IPS-18c (cell line): Measurements from ENCODE around the gene DENND2A.

Experiments
- H3K4me3 ChIP-seq: 2 replicates; pipeline ENCODE4 v1.7.0; 2013; ENCODE audit warnings: low read depth, mild to moderate bottlenecking, low read length, moderate library complexity; ENCODE audit not compliant: insufficient read depth
- H3K9me3 ChIP-seq: one replicate; pipeline ENCODE4 v1.6.1; 2013; ENCODE audit warnings: mild to moderate bottlenecking, low read length, moderate library complexity; ENCODE audit not compliant: control insufficient read depth, insufficient read depth

The DENND2A gene

DNA sequence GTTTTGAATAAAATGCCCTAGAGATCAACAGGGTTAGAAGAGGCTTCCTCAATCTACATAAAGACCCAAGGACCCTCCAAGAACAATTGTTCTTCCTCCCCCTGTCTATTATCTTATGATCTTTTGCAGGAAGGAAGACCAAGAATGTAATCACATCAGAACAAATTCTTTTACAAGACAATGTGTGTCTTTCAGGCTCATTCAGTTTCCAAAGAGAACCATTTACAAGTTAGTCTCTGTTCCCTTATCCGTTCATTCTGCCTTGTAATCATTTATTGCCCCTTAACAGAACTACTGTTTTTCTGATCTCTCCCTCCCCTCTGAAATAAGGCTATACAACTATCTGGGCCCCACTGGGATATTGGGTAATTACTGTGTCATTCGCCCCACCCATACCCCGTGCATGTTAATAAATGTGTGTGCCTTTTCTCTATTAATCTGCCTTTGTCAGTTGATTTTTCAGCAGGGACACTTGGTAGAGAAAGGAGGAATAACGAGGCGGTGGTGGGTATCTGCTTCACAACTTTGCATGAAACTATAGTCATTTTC, 155.6 kb downstream of the DENND2A start:
- Histone ChIP-seq H3K9me3 (no peaks in the 10 kb centered on the region), H3K4me3 (no peak overlapping the region; the same call in 1 of the 2 replicates)

DNA sequence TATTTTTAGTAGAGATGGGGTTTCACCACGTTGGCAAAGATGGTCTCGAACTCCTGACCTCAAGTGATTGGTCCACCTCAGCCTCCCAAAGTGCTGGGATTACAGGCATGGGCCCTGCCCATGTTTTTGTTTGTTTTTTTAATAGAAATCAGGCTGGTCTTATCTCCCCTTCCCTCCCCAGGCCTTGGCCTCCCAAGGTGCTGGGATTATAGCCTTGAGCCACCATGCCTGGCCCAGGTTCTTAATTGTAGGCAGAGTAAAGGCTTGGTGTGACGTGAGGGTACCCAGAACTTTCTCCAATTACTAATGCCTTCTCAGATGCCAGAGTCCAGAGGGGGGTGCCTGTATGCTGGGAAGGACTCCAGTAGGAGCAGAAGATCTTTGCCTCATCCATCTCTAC, 156.1 kb downstream of the DENND2A start:
- H3K4me3 ChIP-seq, result no peak overlapping the region; the same call in 1 of the 2 replicates
- no peaks in the 10 kb centered on the region for H3K9me3 ChIP-seq

DNA sequence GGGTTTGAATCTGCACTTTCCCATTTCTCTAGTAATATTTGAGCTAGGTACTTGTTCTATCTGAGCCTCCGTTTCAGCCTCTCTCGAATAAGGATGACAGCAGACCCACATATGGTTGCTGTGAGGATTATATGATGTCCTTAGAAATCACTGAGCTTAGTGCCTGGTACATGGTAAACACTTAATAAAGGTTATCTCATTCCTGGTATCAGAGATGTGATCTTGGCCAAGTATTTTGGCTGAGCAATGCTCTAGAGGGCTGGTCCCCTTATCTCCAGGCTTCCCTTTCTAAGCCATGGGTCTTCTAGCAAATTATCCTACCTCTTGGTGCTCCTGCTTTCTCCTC, 160.9 kb downstream of the DENND2A start:
- H3K9me3 ChIP-seq, result peaks cover 2% of the 10 kb centered on the region
- H3K4me3 ChIP-seq, result peak overlapping the region; percentile 97

DNA sequence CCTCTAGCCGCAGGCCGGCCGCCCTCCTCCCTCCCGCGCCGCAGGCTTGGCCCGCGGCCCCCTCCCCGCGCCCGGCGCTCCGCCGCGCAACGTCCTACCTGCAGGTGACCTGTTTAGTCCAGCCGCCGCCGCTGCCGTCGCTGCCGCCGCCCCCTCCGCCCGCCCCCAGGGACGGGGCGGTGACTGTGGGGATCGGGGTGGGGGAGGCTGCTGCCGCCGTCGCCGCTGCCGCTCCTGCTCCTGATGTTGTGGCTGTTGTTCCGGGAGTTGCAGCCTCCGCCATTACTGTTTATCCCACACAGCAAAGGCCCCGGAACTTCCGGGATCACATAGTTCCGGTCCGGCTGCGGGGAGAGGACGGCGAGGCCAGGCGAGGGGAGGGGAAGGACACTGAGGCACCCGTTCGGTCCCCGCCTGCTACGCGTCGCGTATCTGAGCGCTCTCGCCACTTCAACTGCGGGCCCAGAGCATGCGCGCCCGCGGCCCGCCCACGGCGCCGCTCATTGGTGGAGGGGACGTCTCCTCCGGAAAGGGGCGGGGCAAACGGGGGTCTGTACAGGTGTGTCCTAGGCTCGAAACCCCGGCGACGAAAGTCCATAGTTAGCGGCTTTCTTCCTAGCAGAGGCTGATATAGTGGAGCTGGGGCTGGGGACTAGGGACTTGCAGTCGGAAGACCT, 161.4 kb downstream of the DENND2A start, which contains the start of gene MKRN1:
Gene MKRN1, minus strand, starts transcription at position 444 of the 677 bp plus-strand sequence. Its CDS starts 161 bp downstream, at position 283.
- Histone ChIP-seq H3K4me3 (peak within 1 kb of the TSS; percentile 97), H3K9me3 (peaks cover 2% of the 10 kb centered on the region)

DNA sequence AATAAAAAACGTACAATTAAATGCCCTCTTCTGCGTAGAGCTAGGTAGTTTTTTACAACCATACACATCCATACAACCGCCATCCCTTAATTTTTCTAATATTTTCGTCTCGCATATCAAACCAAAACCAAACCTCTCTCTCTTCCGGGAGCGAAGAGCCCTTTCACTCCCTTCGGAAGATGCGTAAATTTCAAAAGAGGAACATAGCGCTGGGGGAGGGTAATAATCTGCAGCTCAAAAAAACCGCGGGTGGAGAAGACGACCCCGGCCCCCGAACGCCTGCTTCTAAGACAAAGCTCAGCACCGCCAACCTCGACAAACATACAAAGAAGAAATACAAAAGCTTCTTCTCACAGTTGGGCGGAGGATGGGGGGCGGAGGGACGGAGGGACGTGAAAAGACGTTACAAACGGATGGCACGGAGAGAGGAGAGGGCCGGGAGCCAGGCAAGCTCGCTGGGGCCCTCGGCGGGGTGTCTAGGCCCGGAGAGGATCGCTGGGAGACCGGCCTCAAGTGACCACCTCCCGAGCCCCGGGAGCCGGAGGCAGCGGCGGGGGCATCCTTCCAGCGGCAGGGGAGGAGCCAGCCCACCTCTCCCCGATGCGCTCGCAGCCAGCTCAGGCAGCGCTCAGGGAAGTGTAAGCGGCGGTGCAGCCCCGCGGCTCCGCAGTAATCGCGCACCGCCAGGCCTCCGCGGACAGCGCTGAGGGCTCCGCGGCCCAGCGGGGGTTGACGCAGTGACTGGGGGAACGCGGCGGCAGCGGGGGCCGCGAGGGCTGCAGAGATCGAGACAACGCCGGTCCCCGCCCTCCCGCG, 162.2 kb downstream of the DENND2A start:
- Histone ChIP-seq H3K9me3 (peaks cover 2% of the 10 kb centered on the region), H3K4me3 (peak overlapping the region; percentile 97)

DNA sequence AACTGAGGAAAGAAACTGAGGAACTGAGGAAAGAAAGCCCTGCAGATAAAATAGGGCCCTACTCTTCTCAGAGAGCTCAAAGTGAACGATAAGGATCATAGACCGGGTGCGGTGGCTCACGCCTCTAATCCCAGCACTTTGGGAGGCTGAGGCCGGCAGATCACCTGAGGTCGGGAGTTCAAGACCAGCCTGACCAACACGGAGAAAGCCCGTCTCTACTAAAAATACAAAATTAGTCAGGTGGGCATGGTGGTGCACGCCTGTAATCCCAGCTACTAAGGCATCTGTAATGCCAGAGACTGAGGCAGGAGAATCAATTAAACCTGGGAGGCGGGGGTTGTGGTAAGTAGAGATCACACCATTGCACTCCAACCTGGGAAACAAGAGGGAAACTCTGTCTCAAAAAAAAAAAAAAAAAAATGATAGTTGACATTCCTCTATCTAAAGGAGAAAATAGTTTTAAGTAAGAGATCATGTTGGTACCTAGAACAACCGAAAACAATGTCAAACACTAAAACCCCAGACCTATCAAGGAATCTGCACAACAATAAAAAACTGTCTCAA, 163.8 kb downstream of the DENND2A start:
- Histone ChIP-seq H3K9me3 (peaks cover 2% of the 10 kb centered on the region), H3K4me3 (no peak overlapping the region; the same call in 1 of the 2 replicates)

DNA sequence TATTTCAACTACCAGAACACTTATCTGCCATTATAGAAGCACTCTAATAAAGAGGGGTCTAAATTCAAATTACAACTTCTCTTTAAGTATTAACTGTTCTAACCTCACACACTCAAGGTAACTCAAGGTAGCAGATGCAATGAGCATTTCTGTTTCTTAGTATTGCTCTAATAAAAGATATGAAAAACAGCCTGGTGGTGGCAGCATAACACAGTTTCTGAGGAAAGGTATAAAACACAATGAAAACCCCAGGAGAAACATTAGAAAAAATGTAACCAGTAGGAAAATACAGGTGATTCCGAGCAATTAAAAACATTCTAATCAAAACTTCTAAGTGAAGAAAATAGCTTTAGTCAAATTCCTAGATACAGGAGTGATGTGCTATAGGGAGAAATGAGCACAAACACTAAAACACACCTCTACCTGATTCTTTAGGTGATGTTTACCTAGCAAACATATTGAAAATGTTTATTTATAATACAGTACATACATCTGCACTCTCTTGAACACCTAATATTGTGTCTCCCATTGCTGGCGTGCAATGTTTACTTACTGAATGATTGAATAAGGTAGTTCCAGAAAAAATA, 164.8 kb downstream of the DENND2A start:
- peaks cover 2% of the 10 kb centered on the region for H3K9me3 ChIP-seq
- H3K4me3 ChIP-seq, result no peak overlapping the region
